Measurements from ENCODE around the gene DYNLL2.
A peak's percentile ranks its signal among the peaks of the same experiment; 100 is the strongest.
"Not testable (repeated sequence)": the region's sequence is repeated elsewhere in the genome, so short reads cannot be mapped to it uniquely, and the experiment has no call there.

The DYNLL2 gene

GRCh38 chr17:58119491-58119890 is 36.3 kb downstream of the DYNLL2 start:
- no peaks in the 10 kb centered on the region for H4K20me1 ChIP-seq (ENCODE audit: insufficient read depth, low read length, poor library complexity, severe bottlenecking)
- no peaks in the 10 kb centered on the region for H3K9me3 ChIP-seq (ENCODE audit: insufficient read depth, low read depth, low read length)
- no peak overlapping the region for H3K4me3 ChIP-seq (ENCODE audit: low read length, poor library complexity, severe bottlenecking)
- no peak for TF ChIP-seq EZH2phosphoT487 (IDR thresholded peaks at IDR 0.05; ENCODE audit: borderline replicate concordance)
- H3K36me3 ChIP-seq (ENCODE audit: insufficient read depth, low read length), result no peaks in the 10 kb centered on the region
- H3K27me3 ChIP-seq (ENCODE audit: insufficient read depth, low read length, poor library complexity, severe bottlenecking), result no peaks in the 10 kb centered on the region
- H2AFZ ChIP-seq (ENCODE audit: low read length), result no peak overlapping the region
- H3K9ac ChIP-seq (ENCODE audit: low read depth, low read length, poor library complexity, severe bottlenecking), result no peak overlapping the region
- no peak overlapping the region for H3K4me2 ChIP-seq (ENCODE audit: low read depth, low read length, poor library complexity, severe bottlenecking)
- no peaks in the 10 kb centered on the region for H3K4me1 ChIP-seq (ENCODE audit: insufficient read depth, low read length, poor library complexity, severe bottlenecking)
- H3K79me2 ChIP-seq (ENCODE audit: insufficient read depth, low read length), result no peaks in the 10 kb centered on the region
- H3K9me2 ChIP-seq (replicated peaks; ENCODE audit: low read depth, low read length), result no peaks in the 10 kb centered on the region
- no peaks in the 10 kb centered on the region for H3F3A ChIP-seq (ENCODE audit: low read depth)

DNA sequence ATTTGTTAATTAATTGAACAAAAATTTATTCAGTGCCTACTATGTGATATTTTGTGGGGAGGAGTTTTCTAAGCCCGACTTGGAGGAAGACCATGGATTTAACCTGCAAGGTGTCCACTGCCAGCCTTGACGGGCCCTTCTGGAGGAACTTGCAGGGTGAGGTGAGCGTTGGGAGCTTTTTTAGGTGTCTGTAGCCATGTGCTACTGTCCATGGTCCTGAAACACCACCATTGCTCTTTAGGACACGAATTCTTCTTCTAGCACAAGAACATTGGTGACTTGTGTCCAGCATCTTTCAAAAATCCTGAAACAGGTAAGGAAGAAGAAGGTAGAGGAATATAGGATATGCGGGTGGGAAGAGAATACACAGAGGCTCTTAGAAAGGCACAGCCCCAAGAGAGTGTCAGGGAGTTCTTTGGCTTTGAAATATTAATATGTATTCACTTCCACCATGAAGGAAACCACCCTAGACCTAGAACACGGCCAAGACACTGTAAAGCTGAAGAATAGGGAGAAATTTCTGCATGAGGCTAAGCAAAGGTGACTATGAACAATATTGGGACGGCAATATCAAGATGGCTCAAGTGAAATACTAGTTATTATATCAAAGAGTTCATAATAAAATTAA is 37.1 kb downstream of the DYNLL2 start:
- no peaks in the 10 kb centered on the region for H3K27me3 ChIP-seq (ENCODE audit: insufficient read depth, low read length, poor library complexity, severe bottlenecking)
- H2AFZ ChIP-seq (ENCODE audit: low read length), result no peak overlapping the region
- TF ChIP-seq CTCF (conservative IDR thresholded peaks at IDR 0.05; ENCODE audit: low read length), result no peak
- no peak for TF ChIP-seq EZH2phosphoT487 (IDR thresholded peaks at IDR 0.05; ENCODE audit: borderline replicate concordance)
- no peak overlapping the region for H3K9ac ChIP-seq (ENCODE audit: low read depth, low read length, poor library complexity, severe bottlenecking)
- no peaks in the 10 kb centered on the region for H3K79me2 ChIP-seq (ENCODE audit: insufficient read depth, low read length)
- no peaks in the 10 kb centered on the region for H3K9me3 ChIP-seq (ENCODE audit: insufficient read depth, low read depth, low read length)
- H3K36me3 ChIP-seq (ENCODE audit: insufficient read depth, low read length), result no peaks in the 10 kb centered on the region
- no peak overlapping the region for H3K4me2 ChIP-seq (ENCODE audit: low read depth, low read length, poor library complexity, severe bottlenecking)
- no peaks in the 10 kb centered on the region for H3F3A ChIP-seq (ENCODE audit: low read depth)
- H3K4me3 ChIP-seq (ENCODE audit: low read length, poor library complexity, severe bottlenecking), result no peak overlapping the region
- no peaks in the 10 kb centered on the region for H4K20me1 ChIP-seq (ENCODE audit: insufficient read depth, low read length, poor library complexity, severe bottlenecking)
- H3K4me1 ChIP-seq (ENCODE audit: insufficient read depth, low read length, poor library complexity, severe bottlenecking), result no peaks in the 10 kb centered on the region
- no peaks in the 10 kb centered on the region for H3K9me2 ChIP-seq (replicated peaks; ENCODE audit: low read depth, low read length)

DNA sequence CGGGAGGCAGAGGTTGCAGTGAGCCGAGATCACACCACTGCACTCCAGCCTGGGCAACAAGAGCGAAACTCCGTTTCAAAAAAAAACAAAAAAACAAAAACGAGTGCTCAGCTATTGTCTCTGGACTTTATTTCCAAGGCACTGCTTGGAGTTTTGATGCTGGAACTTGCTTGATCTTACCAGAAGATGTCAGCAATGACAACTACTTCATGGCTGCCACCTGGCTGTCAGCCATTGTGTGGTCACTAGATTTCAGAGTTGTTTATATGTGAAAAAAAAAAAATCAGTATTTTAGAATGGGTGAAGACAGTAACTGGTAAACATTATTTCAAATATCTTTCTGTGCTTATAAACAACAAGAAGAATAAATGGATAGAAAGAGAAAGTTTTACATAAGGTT is 38.7 kb downstream of the DYNLL2 start:
- Histone ChIP-seq H3F3A (ENCODE audit: low read depth) (no peaks in the 10 kb centered on the region), H3K4me2 (ENCODE audit: low read depth, low read length, poor library complexity, severe bottlenecking) (no peak overlapping the region), H3K4me1 (ENCODE audit: insufficient read depth, low read length, poor library complexity, severe bottlenecking) (no peaks in the 10 kb centered on the region), H3K4me3 (ENCODE audit: low read length, poor library complexity, severe bottlenecking) (no peak overlapping the region), H3K79me2 (ENCODE audit: insufficient read depth, low read length) (no peaks in the 10 kb centered on the region), H3K9ac (ENCODE audit: low read depth, low read length, poor library complexity, severe bottlenecking) (no peak overlapping the region), H4K20me1 (ENCODE audit: insufficient read depth, low read length, poor library complexity, severe bottlenecking) (no peaks in the 10 kb centered on the region), H2AFZ (ENCODE audit: low read length) (no peak overlapping the region), H3K9me3 (ENCODE audit: insufficient read depth, low read depth, low read length) (no peaks in the 10 kb centered on the region), H3K36me3 (ENCODE audit: insufficient read depth, low read length) (no peaks in the 10 kb centered on the region), H3K9me2 (replicated peaks; ENCODE audit: low read depth, low read length) (no peaks in the 10 kb centered on the region), H3K27me3 (ENCODE audit: insufficient read depth, low read length, poor library complexity, severe bottlenecking) (no peaks in the 10 kb centered on the region)
- TF ChIP-seq EZH2phosphoT487 (IDR thresholded peaks at IDR 0.05; ENCODE audit: borderline replicate concordance), result no peak
- peak; percentile 77 for TF ChIP-seq CTCF (conservative IDR thresholded peaks at IDR 0.05; ENCODE audit: low read length)

- Histone ChIP-seq H3K4me2 (ENCODE audit: low read depth, low read length, poor library complexity, severe bottlenecking) (no peak overlapping the region), H3K27me3 (ENCODE audit: insufficient read depth, low read length, poor library complexity, severe bottlenecking) (no peaks in the 10 kb centered on the region), H2AFZ (ENCODE audit: low read length) (no peak overlapping the region), H3K9me2 (replicated peaks; ENCODE audit: low read depth, low read length) (no peaks in the 10 kb centered on the region), H3K79me2 (ENCODE audit: insufficient read depth, low read length) (no peaks in the 10 kb centered on the region), H4K20me1 (ENCODE audit: insufficient read depth, low read length, poor library complexity, severe bottlenecking) (no peaks in the 10 kb centered on the region), H3K9me3 (ENCODE audit: insufficient read depth, low read depth, low read length) (no peaks in the 10 kb centered on the region), H3K36me3 (ENCODE audit: insufficient read depth, low read length) (no peaks in the 10 kb centered on the region), H3K9ac (ENCODE audit: low read depth, low read length, poor library complexity, severe bottlenecking) (no peak overlapping the region), H3K4me1 (ENCODE audit: insufficient read depth, low read length, poor library complexity, severe bottlenecking) (no peaks in the 10 kb centered on the region), H3F3A (ENCODE audit: low read depth) (no peaks in the 10 kb centered on the region), H3K4me3 (ENCODE audit: low read length, poor library complexity, severe bottlenecking) (no peak overlapping the region)
- no peak for TF ChIP-seq CTCF (conservative IDR thresholded peaks at IDR 0.05; ENCODE audit: low read length)
- no peak for TF ChIP-seq EZH2phosphoT487 (IDR thresholded peaks at IDR 0.05; ENCODE audit: borderline replicate concordance)
These were observed 44.6 kb downstream of the DYNLL2 start for GRCh38 chr17:58127846-58128245.

GRCh38 chr17:58132697-58133096 is 49.5 kb downstream of the DYNLL2 start:
- not testable (repeated sequence) for H3K4me3 ChIP-seq (ENCODE audit: low read length, poor library complexity, severe bottlenecking); H3K9me2 ChIP-seq (replicated peaks; ENCODE audit: low read depth, low read length); H3K4me1 ChIP-seq (ENCODE audit: insufficient read depth, low read length, poor library complexity, severe bottlenecking); H3K36me3 ChIP-seq (ENCODE audit: insufficient read depth, low read length); H3K9me3 ChIP-seq (ENCODE audit: insufficient read depth, low read depth, low read length); H3K79me2 ChIP-seq (ENCODE audit: insufficient read depth, low read length); H3F3A ChIP-seq (ENCODE audit: low read depth); H4K20me1 ChIP-seq (ENCODE audit: insufficient read depth, low read length, poor library complexity, severe bottlenecking); H3K4me2 ChIP-seq (ENCODE audit: low read depth, low read length, poor library complexity, severe bottlenecking); H3K9ac ChIP-seq (ENCODE audit: low read depth, low read length, poor library complexity, severe bottlenecking); H2AFZ ChIP-seq (ENCODE audit: low read length); H3K27me3 ChIP-seq (ENCODE audit: insufficient read depth, low read length, poor library complexity, severe bottlenecking)

Data from Loucy (cell line).